ENCODE measurements around the gene GRHL1.

The GRHL1 gene

DNA sequence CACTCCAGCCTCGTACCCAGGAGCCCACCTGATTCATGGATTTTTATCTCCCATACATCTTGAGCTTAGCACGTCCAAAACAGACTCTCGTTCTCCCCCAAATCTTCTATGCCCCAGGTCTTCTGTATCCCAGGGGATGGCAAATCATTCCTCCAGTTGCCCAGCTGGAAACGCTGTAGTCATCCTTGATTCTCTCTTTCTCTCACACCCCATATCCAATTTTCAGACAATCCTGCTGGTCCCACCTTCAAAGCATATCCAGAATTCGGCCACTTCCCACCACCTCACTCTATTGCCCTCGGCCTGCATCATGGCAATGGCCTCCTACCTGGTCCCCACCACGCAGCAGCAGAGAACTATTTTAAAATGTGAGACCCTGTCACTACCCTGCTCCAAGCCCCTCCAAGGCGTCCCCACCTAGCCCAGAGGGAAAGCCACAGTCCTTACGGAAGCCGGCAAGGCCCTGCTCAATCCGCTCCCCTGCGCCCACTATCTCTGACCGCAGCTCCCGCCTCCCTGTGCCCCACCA lies 1.4 kb upstream of the GRHL1 start:
- no peak for DNase-seq

DNA sequence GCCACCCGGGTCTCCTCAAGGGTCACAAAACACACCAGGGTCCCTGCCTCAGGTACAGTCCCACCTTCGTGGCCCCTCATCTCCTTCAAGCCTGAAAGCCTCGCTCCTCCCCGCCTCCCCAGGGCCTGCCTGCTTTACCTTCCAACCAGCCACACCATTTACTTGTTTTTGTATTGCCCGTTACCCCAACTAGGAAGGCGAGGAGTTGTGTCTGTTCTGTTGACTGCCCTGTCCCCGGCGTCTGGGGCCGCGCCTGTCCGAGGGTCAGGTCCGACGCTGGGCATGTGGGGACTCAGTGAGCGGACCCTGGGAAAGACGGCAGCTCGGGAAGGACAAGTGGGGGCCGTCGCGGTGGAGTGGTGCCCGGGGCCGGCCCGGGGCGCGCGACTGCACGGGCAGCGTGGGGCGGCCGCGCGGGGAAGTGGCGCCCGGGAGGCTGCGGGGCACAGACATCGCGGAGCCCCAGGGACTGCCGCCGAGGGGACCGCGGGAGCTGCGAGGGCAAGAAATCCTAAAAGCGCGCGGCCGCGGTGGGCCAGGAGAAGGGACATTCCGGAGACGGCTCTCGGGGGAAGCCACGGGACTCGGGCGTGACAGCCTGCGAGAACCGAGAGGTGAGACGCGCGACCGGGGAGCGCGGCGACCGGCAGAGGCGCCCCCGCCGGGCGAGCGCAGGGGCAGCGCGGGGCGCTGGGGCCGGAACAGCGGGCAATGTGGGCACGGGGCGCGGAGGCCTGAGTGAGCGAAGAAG lies 797 bp upstream of the GRHL1 start:
- DNase-seq, result peak; percentile 43 to 57

DNA sequence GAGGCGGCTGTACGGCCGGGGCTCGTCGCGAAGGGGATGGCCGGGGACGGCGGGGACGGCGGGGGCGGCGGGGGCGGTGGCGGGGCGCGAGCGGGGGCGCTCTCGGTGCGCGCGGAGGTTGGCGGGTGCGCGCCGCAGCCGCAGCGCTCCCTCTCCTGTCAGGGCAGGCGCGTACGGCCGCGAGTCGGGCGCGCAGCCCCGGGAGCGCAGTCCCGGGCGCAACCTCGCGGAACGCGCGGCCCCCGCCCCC lies 296 bp upstream of the GRHL1 start:
- DNase-seq, result no peak

DNA sequence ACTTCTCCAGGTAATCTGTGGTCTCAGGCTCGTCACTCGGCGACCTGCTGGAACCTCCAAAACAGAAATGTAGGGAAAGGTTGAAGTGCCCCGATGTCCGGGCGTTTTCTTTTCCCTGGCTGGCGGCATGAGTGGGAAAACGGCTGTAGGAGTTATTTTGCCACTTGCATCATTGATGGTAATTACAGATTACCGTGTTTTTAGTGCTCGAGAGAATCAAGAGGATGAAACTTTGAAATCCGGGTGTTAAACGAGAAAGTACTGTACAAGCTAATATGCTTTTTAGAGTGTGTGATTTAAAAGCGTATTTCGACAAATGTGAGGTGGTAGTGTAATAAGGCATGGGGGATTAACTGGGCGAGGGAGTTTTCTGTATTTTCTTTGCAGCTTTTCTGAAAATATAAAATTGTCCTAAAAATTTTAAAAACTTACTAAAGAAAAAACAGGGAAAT lies 819 bp downstream of the GRHL1 start:
- DNase-seq, result no peak

DNA sequence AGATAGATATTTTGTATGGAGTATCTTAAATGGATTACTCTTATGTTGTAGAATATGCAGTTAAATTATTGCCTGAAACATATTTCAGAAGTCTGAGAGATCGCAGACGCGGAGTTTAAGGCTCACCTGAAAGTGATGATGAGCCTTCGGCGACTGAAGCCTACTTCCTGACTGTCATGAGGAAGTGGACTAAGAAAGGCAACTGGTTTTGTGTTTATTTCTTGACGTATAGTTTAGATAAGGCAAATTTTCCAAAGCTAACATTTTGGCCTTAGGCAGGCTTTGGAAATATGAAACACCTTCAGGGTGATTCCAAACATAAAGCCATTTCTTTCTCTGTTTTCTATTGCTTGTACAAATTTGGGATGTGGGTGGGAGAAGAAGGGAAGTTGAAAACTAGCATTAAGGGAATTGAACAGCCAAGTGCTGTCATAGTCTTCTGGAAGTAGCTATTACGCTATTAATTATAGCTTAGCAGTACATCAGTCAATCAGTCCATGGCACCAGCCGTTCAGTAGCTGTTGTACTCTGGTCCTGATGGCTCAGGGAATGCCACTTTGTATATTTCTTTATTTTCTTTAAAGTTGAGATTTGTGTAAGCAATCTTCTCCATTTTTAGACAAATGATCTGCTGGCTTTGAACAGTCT lies 1.5 kb downstream of the GRHL1 start:
- DNase-seq, result no peak

DNA sequence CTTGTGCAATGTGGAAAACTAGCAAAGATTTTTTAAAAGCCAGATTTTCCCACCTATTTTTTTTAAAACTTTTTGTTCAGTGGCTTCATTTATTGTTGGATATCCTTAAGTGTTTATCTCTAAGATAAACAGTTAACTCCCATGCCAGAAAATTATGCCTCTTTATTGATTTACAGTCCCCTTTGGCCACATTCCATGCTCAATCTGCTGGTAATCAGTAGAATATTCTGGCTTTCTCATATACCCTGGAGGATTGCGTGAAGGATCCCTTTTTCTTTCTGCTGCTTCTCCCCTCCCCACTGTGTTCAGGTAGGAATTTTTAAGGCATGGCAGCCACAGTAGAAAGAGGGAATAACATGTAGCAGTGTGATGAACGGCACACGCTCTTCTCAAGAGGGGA lies 2.6 kb downstream of the GRHL1 start:
- no peak for DNase-seq

DNA sequence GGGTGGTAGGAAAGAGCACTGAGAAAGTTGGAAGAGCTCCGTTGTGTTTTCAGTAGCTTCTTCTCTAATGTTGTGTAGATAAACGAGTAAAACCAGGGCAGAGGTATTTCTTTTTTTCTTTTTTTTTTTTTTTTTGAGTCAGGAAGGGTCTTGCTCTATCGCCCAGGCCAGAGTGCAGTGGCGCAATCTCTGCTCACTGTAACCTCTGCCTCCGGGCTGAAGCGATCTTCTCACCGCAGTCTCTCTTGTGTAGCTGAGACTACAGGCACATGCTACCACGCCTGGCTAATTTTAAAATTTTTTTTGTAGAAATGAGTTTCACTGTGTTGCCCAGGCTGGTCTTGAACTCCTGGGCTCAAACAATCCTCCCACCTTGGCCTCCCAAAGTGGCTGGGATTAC lies 6.6 kb downstream of the GRHL1 start:
- no peak for DNase-seq

DNA sequence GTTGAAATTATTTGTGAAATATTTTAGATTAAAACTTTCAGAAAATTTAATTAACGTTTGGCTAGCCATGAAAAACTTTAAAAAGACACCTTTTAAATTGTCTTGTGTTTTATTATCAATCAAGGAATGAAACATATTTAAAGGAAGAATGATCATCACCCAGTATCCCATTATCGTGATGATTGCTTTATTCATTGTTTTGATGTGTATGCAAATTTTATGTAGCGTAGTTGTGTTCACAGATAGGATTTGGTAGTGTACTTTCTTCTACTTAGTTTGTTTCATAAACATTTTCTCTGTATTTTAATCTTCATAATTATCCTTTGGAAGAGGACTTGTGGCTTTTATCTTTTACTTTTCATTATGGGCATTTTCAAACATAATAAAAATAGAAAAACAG lies 7.8 kb downstream of the GRHL1 start:
- DNase-seq, result no peak

DNA sequence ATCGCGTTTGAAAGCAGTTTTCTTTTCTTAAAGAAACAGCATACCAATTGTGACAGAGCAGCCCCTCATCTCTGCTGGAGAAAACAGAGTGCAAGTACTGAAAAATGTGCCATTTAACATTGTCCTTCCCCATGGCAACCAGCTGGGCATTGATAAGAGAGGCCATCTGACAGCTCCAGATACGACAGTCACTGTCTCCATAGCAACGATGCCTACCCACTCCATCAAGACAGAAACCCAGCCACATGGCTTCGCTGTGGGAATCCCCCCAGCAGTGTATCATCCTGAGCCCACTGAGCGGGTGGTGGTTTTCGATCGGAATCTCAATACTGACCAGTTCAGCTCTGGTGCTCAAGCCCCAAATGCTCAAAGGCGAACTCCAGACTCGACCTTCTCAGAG lies 9.5 kb downstream of the GRHL1 start:
- DNase-seq, result no peak

DNA sequence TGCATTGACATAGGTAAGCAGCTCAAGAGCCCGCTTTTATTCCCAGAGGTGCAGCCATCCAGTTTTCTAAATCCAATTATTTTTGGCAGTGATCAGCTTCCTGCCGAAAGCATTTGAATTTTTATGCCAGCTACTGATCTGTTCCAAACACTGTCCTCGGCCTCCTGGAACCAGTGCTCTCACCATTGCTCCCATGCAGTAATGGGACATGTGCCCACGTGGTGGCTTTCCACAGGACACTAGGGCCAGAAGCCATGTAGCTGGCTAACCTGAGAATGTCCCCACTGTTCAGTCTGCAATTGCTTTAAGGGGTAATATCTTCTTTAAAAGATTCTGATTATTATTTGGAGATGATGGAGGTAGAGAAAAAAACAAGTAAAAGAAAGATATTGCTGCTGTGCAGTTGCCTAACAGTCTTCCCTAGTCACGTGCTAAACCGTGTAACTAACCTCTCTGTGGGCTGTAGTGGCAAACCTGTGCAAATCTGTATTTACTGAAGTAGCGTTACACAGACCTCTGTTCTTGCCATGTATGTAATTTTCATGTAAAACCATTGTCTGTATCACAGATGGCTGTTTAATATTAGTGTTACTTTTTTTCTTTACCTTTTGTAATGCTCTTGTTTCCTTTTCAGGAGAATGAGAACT lies 13.0 kb downstream of the GRHL1 start:
- no peak for DNase-seq

DNA sequence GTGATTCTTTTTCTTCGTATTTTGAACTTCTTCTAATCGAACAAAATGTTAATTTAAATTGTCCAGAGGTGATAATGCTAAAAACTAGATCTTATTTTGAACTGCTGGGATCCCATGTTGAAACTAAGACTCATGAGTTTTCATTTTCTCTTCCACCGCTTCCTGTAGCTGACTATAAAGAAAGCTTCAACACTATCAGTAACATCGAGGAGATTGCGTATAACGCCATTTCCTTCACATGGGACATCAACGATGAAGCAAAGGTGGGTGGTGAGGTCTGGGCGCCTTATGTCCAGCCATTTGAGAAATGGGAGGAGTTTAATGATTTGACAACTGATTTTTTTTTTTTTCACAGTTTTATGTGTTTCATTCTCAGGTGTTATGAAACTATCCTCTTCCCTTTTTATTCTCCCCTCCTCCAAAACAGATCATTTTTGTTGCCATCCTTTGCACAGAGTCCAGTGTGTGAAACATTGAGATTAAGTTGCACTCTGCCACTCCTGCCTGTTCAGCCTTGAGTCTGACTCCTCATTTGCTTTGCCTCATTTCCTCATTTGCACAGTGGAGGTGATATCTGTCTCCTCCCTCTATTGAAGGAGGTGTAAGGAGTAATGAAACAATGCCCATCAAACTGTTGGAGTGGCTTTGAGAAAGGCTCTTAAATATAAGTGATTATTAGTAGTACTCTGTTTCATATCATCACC lies 13.8 kb downstream of the GRHL1 start:
- DNase-seq, result no peak

DNA sequence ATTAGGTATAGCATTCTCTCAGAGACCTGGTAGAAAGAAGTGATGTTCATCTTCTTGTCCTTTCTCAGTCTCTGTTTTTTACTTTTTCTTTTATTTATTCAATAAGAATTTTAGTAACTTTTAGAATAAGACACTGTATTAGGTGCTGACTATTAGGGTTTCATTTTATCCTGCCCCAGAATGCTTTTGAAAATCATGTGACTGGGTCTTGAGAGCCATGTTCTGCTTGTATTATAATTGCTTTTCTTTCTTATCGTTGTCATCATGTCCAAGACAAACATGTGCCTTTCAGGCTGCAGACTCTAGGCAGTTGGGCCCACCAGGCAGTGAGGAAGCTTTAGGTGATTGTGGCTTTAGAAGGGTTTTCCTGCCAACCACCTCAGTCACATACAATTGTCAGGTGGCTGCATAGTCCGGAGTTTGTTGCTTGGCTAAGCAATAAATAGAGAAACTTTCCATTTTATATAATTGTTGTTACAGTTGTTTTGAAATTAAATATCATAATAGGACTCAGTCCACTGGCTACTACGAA lies 15.1 kb downstream of the GRHL1 start:
- no peak for DNase-seq

DNA sequence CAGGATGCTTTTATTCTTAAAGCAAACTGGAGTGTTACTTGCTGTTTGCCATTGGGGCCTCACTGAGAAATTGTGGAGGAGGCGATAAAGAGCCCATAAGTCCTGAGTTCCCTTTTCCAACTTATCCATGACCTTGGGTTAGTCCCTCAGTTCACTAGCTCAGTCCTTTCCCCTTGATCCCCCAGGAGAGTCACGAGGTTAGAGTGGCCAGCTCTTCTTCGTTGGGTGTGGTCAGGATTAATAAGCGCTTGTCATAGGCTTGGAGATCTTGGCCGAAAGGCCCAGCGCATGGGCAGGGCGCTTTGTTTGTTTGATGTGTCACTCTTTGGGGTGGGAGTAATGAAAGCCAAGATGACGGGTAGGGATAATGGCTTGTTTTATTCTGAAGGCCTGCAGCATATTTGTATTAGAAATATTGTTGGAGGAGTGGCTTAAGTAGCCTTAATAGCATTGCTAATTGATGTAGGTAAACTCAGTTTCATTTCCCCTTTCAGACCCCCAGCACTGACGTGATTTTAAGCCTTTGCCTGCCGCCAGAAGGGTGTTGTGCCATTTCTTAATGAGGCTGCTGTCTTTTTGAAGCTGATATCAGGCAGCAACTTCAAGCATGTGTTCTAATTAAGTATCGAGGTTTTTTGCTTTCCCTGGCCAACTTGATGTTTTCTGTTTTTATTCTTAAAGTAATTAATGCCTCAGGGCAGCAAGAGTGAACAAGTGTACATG lies 15.7 kb downstream of the GRHL1 start:
- no peak for DNase-seq

DNA sequence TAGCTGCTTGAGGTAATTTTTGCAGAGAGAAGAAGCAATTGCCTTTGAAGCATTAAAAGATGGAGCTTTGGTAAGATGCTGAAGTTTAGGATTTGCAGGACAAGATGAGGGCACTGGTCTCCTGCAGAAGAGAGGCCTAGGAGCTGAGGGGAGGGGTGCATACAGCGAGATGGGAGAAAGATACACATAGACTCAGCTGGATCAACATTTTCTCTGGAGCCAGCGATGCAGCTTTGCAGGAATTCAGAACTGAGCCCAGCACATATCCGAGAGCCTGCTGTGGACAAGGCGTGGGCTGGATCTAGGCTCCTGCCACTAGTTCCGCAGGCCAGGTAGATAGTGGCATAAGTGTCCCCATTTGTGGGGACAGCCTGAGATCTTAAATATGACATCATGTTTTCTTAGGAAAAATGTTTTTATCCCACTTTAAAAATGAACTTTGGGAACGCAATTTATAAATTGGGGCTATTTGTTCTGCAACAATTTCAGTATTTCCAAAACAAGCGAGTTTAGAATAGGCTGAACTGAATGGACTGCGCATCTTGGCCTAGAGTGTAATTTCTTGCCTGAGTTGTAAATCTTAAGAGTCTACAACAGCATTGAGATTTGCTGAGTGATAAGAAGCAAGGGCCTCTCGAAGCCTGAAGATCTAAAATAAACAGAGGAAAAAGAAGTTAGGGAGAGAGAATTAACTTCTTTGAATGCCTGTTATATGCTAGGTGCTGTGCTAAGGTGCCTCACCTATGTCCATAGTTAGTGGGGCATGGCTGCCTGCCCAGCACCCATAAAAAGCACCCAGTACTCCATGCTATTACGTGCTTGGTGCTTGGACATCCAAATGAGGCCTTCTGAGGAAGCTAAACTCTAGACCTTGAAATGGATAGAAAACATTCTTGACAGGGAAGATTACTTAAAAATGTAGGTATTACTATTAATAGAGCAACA lies 17.3 kb downstream of the GRHL1 start:
- no peak for DNase-seq

DNA sequence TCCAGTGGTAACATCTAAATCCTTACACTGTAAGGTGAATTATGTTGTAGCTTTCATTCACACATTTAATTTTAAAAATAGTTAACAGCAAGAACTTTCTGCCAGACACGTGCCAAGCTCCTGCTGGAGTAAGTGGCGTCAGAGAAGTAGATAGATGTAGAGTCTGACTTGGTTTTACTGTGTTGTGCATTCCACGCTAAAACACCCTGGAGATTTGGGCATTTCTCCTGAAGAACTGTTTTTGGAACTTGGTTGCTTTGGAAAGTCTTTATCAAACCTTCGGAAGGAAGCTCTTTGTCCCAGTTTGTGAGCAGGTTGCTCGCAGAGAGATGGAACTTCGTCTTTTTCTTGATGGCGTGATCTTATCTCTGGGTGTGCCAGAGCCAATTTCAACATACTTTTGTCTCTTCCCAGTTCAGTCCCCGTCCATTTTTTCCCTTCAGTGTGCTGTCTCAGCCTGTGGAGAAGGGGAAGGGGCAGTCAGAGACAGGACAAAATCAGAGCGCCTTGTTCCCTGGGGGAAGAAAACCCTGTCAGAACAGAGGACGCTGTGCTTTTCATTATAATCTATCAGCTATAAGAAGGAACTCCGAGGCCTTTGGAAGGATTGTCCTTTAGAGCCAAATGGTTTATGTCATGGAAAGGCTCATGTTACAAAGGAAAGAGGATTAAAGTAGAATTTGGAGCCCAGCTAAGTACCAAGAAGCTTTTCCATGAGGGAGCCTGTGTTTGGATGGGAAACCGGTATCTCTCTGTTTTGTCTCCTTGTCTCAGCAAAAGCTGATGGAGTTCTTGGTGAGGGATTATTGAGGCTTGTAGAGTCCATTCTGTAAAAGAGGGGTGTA lies 18.9 kb downstream of the GRHL1 start:
- no peak for DNase-seq

DNA sequence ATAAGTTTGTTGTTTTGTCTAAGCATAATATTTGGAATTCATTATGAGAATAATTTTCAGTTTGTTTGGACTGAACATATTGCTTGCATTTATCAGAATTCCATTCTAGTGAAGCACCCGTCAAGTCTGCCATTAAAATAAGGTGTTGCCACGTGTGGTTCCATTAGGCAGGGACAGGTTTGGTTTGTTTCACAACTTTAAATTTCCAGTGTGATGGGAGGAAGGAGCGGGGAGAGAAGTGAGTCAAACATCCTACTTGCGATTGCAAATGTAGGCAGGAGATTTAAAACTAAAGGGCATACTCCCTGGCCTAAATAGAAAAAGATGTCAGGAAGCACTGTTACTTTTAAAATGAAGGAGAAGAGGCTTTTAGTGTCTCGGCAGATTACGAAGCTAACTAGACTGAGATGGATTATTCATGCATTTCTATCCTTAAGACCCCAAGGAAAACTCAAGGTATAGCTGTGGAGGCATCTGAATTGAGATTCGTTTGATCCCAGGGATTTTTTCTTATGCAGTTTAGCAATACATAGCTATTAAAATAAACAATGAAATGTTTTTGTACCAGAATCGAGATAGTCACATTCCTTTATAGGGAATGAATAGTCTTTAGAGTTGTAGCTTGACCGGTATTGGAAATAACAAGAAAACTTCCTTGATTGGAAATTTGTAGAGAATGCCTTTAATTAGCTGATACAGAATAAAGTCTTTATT lies 19.8 kb downstream of the GRHL1 start:
- no peak for DNase-seq

DNA sequence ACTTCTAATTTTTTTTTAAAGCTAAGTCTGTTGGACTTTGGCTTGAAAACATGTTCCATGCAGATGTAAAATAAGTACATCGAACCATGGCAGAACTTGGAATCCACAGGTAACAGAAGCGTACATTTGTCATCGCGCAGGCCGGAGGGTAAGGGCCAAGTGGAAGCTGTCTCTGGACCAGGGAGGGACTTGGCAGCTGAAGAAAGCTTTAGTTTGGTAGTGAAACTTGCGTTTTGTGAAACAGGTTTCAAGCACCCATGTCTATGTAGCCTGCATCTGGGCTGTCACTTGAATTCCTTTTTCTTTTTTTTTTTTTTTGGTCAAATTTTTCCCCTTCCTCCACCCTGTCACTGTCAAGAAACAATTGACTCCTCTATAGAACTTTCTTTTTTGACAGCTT lies 20.4 kb downstream of the GRHL1 start:
- no peak for DNase-seq

DNA sequence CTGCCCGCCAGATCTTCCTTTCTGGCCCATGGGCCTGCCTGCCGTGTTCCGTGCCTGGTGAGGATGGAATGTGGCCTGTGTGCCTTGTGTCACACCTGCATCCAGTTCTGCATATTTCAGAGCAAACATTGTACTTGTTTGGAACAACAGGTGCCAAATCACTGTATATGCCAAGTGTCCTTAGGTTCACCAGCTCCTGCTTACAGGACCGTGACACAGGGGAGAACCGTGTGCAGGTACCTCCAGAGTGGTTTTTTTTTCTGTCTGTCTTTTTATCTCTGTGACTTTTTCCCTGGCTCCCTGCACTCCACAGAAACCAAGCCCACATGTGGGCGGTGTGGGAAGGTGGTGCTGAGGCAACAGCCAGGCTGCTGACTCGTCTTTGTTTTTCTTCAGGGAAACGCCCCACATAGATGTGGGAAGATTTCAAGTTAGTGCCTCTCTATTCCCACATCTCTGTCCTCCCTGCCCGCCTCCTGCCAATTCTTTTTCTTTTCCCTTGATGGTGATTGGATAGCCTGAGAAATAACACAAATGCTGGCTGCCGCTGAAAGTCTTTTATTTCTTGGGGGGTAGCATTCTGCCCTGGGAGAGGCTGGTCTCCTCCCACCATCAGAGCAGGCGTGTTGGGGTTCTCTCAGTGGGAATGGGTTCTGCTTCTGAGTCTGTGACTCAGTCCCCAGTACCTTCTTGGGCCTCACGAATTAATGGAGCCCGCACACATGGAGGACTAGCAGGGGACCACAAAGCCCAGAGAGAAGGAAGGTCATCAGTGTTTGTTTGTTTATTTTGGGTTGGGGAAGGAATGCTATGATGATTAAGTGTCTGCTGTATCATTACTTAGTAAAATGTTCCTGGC lies 21.4 kb downstream of the GRHL1 start:
- no peak for DNase-seq

DNA sequence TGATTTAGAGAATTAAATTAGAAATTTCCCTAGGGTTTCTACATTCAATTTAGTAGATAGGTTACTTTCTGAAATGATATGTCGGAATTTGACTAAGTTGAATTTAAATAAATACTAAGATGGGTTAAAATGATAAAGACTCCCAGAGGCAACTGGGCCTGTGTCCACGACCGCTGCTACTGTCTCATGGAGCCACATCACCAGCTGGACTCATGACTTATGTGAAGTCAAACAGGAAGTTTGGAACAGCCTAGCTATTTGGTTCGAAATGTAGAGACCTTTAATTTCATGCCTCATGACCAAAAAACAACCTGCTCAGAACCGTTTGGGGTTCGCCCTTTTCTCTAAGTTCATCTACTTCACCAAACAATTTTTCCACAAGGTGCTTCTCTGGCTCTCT lies 22.2 kb downstream of the GRHL1 start:
- no peak for DNase-seq

Measured in SHP77 (cell line).